ENCODE data around the gene WNT4.

The WNT4 gene

GRCh38 chr1:22141554-22142314 is 1.2 kb downstream of the WNT4 start:
- Histone ChIP-seq H3K4me1 (ENCODE audit: control insufficient read depth, insufficient read depth, low read length) (peaks cover 14% of the 10 kb centered on the region), H3K9me3 (ENCODE audit: control insufficient read depth in 2 of 2, low read length in 2 of 2) (no peaks in the 10 kb centered on the region), H3K27me3 (ENCODE audit: control insufficient read depth in 1 of 2, insufficient read depth in 2 of 2, low read length in 2 of 2) (peaks cover 0 to 20% of the 10 kb centered on the region in 2 donors), H3K36me3 (ENCODE audit: control insufficient read depth in 2 of 2, insufficient read depth in 2 of 2, low read length in 2 of 2) (no peaks in the 10 kb centered on the region), H3K9ac (ENCODE audit: low read length in 2 of 2) (no peak overlapping the region), H3K27ac (ENCODE audit: low read length) (no peak overlapping the region), H3K4me3 (ENCODE audit: low read length in 2 of 2) (peak overlapping the region; percentile 41 to 71)

- Histone ChIP-seq H3K9ac (ENCODE audit: low read length in 2 of 2) (no peak overlapping the region), H3K9me3 (ENCODE audit: control insufficient read depth in 2 of 2, low read length in 2 of 2) (no peaks in the 10 kb centered on the region), H3K27me3 (ENCODE audit: control insufficient read depth in 1 of 2, insufficient read depth in 2 of 2, low read length in 2 of 2) (peaks cover 0 to 22% of the 10 kb centered on the region in 2 donors), H3K36me3 (ENCODE audit: control insufficient read depth in 2 of 2, insufficient read depth in 2 of 2, low read length in 2 of 2) (no peaks in the 10 kb centered on the region), H3K4me1 (ENCODE audit: control insufficient read depth, insufficient read depth, low read length) (peaks cover 14% of the 10 kb centered on the region), H3K4me3 (ENCODE audit: low read length in 2 of 2) (no peak overlapping the region), H3K27ac (ENCODE audit: low read length) (no peak overlapping the region)
Measured at GRCh38 chr1:22140694-22141093, 2.2 kb downstream of the WNT4 start.

DNA sequence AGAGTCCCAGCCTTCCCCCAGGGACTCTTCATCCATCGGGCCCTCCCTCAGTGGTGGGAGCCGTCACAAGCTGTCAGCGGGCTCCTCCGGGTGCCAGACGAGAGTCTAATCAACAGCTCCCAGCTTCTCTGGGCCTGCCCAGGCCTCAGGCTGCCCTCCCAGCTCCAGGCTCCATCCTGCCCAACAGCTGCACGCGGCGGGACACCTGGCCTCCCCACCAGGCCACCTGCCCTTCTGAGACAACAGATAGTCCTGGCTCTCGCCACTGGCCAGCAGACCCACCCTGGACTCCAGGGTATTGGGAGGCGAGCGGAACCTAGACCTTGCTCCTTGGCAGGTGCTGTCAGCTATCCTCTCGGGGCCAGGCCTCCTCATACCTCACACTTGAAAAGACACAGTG is 3.1 kb downstream of the WNT4 start:
- no peaks in the 10 kb centered on the region for H3K9me3 ChIP-seq (ENCODE audit: control insufficient read depth in 2 of 2, low read length in 2 of 2)
- H3K27ac ChIP-seq (ENCODE audit: low read length): no peak overlapping the region
- peaks cover 14% of the 10 kb centered on the region for H3K4me1 ChIP-seq (ENCODE audit: control insufficient read depth, insufficient read depth, low read length)
- peaks cover 0 to 22% of the 10 kb centered on the region in 2 donors for H3K27me3 ChIP-seq (ENCODE audit: control insufficient read depth in 1 of 2, insufficient read depth in 2 of 2, low read length in 2 of 2)
- H3K9ac ChIP-seq (ENCODE audit: low read length in 2 of 2): no peak overlapping the region
- H3K4me3 ChIP-seq (ENCODE audit: low read length in 2 of 2): no peak overlapping the region
- H3K36me3 ChIP-seq (ENCODE audit: control insufficient read depth in 2 of 2, insufficient read depth in 2 of 2, low read length in 2 of 2): no peaks in the 10 kb centered on the region

DNA sequence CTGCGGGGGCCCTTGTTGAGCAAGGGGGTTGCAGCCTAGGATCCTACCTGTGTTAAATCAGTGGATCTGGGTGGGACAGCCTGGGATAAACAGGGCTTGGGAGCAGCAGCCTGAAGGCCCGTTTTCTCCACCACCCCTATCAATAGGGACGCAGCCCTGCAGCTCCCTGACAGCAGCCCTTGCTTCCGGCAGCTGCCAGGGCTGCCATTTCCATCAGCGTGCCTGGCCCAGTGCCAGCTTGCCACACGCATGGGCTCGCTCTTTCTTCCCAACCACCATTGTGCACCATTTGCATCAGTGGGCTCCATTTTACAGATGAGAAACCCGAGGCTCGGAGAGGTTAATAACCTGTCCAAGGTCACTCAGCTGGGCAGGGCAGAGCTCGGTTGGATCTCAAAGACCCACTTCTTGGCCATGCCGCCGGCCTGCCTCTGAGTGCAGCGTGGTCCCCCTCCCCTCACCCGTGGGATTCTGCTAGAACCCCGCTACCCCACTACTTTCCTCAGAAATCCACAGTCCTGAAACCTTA is 3.8 kb downstream of the WNT4 start:
- Histone ChIP-seq H3K27me3 (ENCODE audit: control insufficient read depth in 1 of 2, insufficient read depth in 2 of 2, low read length in 2 of 2) (peaks cover 0 to 20% of the 10 kb centered on the region in 2 donors), H3K4me1 (ENCODE audit: control insufficient read depth, insufficient read depth, low read length) (peaks cover 14% of the 10 kb centered on the region), H3K9ac (ENCODE audit: low read length in 2 of 2) (no peak overlapping the region), H3K36me3 (ENCODE audit: control insufficient read depth in 2 of 2, insufficient read depth in 2 of 2, low read length in 2 of 2) (no peaks in the 10 kb centered on the region), H3K4me3 (ENCODE audit: low read length in 2 of 2) (no peak overlapping the region), H3K9me3 (ENCODE audit: control insufficient read depth in 2 of 2, low read length in 2 of 2) (no peaks in the 10 kb centered on the region), H3K27ac (ENCODE audit: low read length) (no peak overlapping the region)

- H3K27ac ChIP-seq (ENCODE audit: low read length): no peak overlapping the region
- peaks cover 0 to 15% of the 10 kb centered on the region in 2 donors for H3K27me3 ChIP-seq (ENCODE audit: control insufficient read depth in 1 of 2, insufficient read depth in 2 of 2, low read length in 2 of 2)
- H3K4me1 ChIP-seq (ENCODE audit: control insufficient read depth, insufficient read depth, low read length): peaks cover 10% of the 10 kb centered on the region
- H3K4me3 ChIP-seq (ENCODE audit: low read length in 2 of 2): no peak overlapping the region
- H3K36me3 ChIP-seq (ENCODE audit: control insufficient read depth in 2 of 2, insufficient read depth in 2 of 2, low read length in 2 of 2): no peaks in the 10 kb centered on the region
- no peak overlapping the region for H3K9ac ChIP-seq (ENCODE audit: low read length in 2 of 2)
- H3K9me3 ChIP-seq (ENCODE audit: control insufficient read depth in 2 of 2, low read length in 2 of 2): no peaks in the 10 kb centered on the region
Measured at GRCh38 chr1:22137004-22137720, 5.7 kb downstream of the WNT4 start.

GRCh38 chr1:22133931-22134324 is 9.0 kb downstream of the WNT4 start:
- Histone ChIP-seq H3K27me3 (ENCODE audit: control insufficient read depth in 1 of 2, insufficient read depth in 2 of 2, low read length in 2 of 2) (peaks cover 0 to 3% of the 10 kb centered on the region in 2 donors), H3K27ac (ENCODE audit: low read length) (no peak overlapping the region), H3K4me3 (ENCODE audit: low read length in 2 of 2) (no peak overlapping the region), H3K9ac (ENCODE audit: low read length in 2 of 2) (no peak overlapping the region), H3K9me3 (ENCODE audit: control insufficient read depth in 2 of 2, low read length in 2 of 2) (no peaks in the 10 kb centered on the region), H3K4me1 (ENCODE audit: control insufficient read depth, insufficient read depth, low read length) (peaks cover 7% of the 10 kb centered on the region), H3K36me3 (ENCODE audit: control insufficient read depth in 2 of 2, insufficient read depth in 2 of 2, low read length in 2 of 2) (no peaks in the 10 kb centered on the region)

- Histone ChIP-seq H3K4me3 (ENCODE audit: low read length in 2 of 2) (no peak overlapping the region), H3K36me3 (ENCODE audit: control insufficient read depth in 2 of 2, insufficient read depth in 2 of 2, low read length in 2 of 2) (no peaks in the 10 kb centered on the region), H3K4me1 (ENCODE audit: control insufficient read depth, insufficient read depth, low read length) (peaks cover 7% of the 10 kb centered on the region), H3K27me3 (ENCODE audit: control insufficient read depth in 1 of 2, insufficient read depth in 2 of 2, low read length in 2 of 2) (peaks cover 0 to 3% of the 10 kb centered on the region in 2 donors), H3K9ac (ENCODE audit: low read length in 2 of 2) (no peak overlapping the region), H3K9me3 (ENCODE audit: control insufficient read depth in 2 of 2, low read length in 2 of 2) (no peaks in the 10 kb centered on the region), H3K27ac (ENCODE audit: low read length) (no peak overlapping the region)
Measured at GRCh38 chr1:22133247-22133930, 9.5 kb downstream of the WNT4 start.

GRCh38 chr1:22132517-22133235 is 10.2 kb downstream of the WNT4 start:
- Histone ChIP-seq H3K36me3 (ENCODE audit: control insufficient read depth in 2 of 2, insufficient read depth in 2 of 2, low read length in 2 of 2) (no peaks in the 10 kb centered on the region), H3K27ac (ENCODE audit: low read length) (no peak overlapping the region), H3K4me1 (ENCODE audit: control insufficient read depth, insufficient read depth, low read length) (peaks cover 7% of the 10 kb centered on the region), H3K4me3 (ENCODE audit: low read length in 2 of 2) (no peak overlapping the region), H3K27me3 (ENCODE audit: control insufficient read depth in 1 of 2, insufficient read depth in 2 of 2, low read length in 2 of 2) (peaks cover 0 to 3% of the 10 kb centered on the region in 2 donors), H3K9ac (ENCODE audit: low read length in 2 of 2) (no peak overlapping the region), H3K9me3 (ENCODE audit: control insufficient read depth in 2 of 2, low read length in 2 of 2) (no peaks in the 10 kb centered on the region)

DNA sequence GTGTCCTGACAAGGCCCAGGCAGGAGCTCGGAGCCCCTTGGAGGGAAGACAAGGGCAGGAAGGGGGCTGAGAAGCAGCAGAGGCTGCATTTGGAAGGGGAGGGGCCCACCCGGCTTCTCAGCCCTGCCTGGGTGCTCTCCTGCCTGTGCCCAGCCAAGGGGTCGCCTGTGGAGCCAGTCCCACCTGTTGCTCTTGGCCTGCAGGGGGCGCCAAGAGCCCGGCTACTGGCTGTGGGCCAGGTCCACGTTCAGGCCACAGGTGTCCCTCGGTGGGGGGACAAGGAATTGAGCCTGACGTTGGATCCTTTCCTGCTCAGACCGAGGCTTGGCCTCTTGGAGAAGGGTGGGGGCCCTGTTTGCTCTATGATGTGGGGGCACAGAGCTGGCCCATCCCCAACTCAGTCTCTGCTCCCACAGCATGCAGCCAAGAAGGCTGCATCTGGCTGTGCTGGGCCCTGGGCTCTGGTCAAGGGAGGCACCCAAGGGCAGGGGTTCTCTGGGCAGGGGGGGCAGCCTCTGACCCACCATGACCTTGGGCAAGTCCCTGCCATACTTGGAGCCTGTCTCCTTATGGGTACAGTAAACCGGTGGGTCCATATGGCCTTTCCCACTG is 10.9 kb downstream of the WNT4 start:
- H3K27ac ChIP-seq (ENCODE audit: low read length): no peak overlapping the region
- H3K36me3 ChIP-seq (ENCODE audit: control insufficient read depth in 2 of 2, insufficient read depth in 2 of 2, low read length in 2 of 2): no peaks in the 10 kb centered on the region
- H3K27me3 ChIP-seq (ENCODE audit: control insufficient read depth in 1 of 2, insufficient read depth in 2 of 2, low read length in 2 of 2): peaks cover 0 to 2% of the 10 kb centered on the region in 2 donors
- H3K9ac ChIP-seq (ENCODE audit: low read length in 2 of 2): no peak overlapping the region
- H3K4me3 ChIP-seq (ENCODE audit: low read length in 2 of 2): no peak overlapping the region
- H3K9me3 ChIP-seq (ENCODE audit: control insufficient read depth in 2 of 2, low read length in 2 of 2): no peaks in the 10 kb centered on the region
- peaks cover 7% of the 10 kb centered on the region for H3K4me1 ChIP-seq (ENCODE audit: control insufficient read depth, insufficient read depth, low read length)

DNA sequence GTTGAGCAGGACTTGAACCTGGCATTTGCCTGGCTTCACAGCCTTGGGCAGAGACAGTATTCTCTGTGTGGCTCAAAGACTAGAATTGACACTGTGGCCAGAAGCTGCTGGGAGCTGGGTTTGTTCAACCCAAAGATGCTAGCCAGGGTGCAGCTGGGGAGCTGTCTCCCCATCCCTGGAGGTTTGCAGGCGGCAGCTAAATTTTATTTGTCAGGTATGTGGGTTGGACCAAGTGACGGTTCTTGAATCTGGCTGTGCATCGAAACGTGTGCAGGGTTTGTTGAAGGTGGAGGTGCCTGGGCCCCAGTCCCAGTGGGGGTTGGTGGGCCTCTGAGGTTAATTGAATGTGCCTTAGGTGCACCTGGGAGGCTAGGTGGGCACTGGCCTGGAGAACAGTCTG is 11.8 kb downstream of the WNT4 start:
- no peak overlapping the region for H3K27ac ChIP-seq (ENCODE audit: low read length)
- H3K27me3 ChIP-seq (ENCODE audit: control insufficient read depth in 1 of 2, insufficient read depth in 2 of 2, low read length in 2 of 2): no peaks in the 10 kb centered on the region
- no peaks in the 10 kb centered on the region for H3K36me3 ChIP-seq (ENCODE audit: control insufficient read depth in 2 of 2, insufficient read depth in 2 of 2, low read length in 2 of 2)
- H3K9ac ChIP-seq (ENCODE audit: low read length in 2 of 2): no peak overlapping the region
- peaks cover 7% of the 10 kb centered on the region for H3K4me1 ChIP-seq (ENCODE audit: control insufficient read depth, insufficient read depth, low read length)
- no peak overlapping the region for H3K4me3 ChIP-seq (ENCODE audit: low read length in 2 of 2)
- no peaks in the 10 kb centered on the region for H3K9me3 ChIP-seq (ENCODE audit: control insufficient read depth in 2 of 2, low read length in 2 of 2)

Data from stomach smooth muscle (tissue), 2 donors.